ENCODE data around the gene SGMS1. TPM values are rescaled to one million over a fixed set of nuclear protein-coding genes. Genes with fewer than 3 reads are reported as not detected.

The SGMS1 gene
- polyA plus RNA-seq, 1 of the 3 experiments (the other 2 are of a cell fraction), result 6.3 TPM

- CTCF ChIA-PET, result interaction anchor here (2.4 kb wide), 1 partner anchor 30 kb away, joined by 5 read pairs; no protein-coding TSS in a partner anchor
Observed at GRCh38 chr10:50567384-50567783, 56.4 kb downstream of the SGMS1 start.

GRCh38 chr10:50566150-50566549 lies 57.6 kb downstream of the SGMS1 start:
- Histone ChIP-seq H3K4me2 (no peak overlapping the region), H3K36me3 (replicated peaks in 1 of 2; ENCODE audit: control insufficient read depth in 1 of 2, insufficient read depth in 2 of 2, low read length in 1 of 2) (no peaks in the 10 kb centered on the region), H2AFZ (ENCODE audit: low read depth) (no peak overlapping the region), H3K4me1 (ENCODE audit: control insufficient read depth in 1 of 2, insufficient read depth in 2 of 2, low read depth in 1 of 2, low read length in 1 of 2) (peaks cover 6 to 26% of the 10 kb centered on the region in 2 experiments; a peak in 3 of 4 replicates), H3K79me2 (ENCODE audit: insufficient read depth) (no peaks in the 10 kb centered on the region; the same call in 1 of the 2 replicates), H3K27me3 (ENCODE audit: insufficient read depth) (no peaks in the 10 kb centered on the region), H3K9me2 (no peaks in the 10 kb centered on the region), H3K9ac (no peak overlapping the region), H4K20me1 (ENCODE audit: insufficient read depth) (no peaks in the 10 kb centered on the region), H3K27ac (ENCODE audit: low read depth in 2 of 2, low read length in 1 of 2) (no peak overlapping the region), H3K9me3 (no peaks in the 10 kb centered on the region), H3F3A (replicated peaks; ENCODE audit: insufficient read depth) (peaks cover 8% of the 10 kb centered on the region), H3K4me3 (ENCODE audit: low read depth in 2 of 2, low read length in 1 of 2) (no peak overlapping the region)
- 79% methylated on average over 1 of the region's 1 CpG for WGBS (ENCODE audit: low lambda C conversion rate)
- POLR2A ChIA-PET, result no interaction called here
- DNase-seq, result no peak
- CTCF ChIA-PET, result interaction anchor here (1.6 kb wide), 1 partner anchor 55 kb away, joined by 3 read pairs; no protein-coding TSS in a partner anchor
- no peak for TF ChIP-seq CTCF (IDR thresholded peaks at IDR 0.05)
- TF ChIP-seq NFIC (IDR thresholded peaks at IDR 0.05; ENCODE audit: borderline replicate concordance), result no peak
- no peak for TF ChIP-seq GABPA (IDR thresholded peaks at IDR 0.05; ENCODE audit: low read depth)
- TF ChIP-seq TCF12 (IDR thresholded peaks at IDR 0.05), result no peak
- TF ChIP-seq YY1 (IDR thresholded peaks at IDR 0.05; ENCODE audit: low read depth), result no peak
- no peak for TF ChIP-seq GATA2 (CRISPR knock-in tag; IDR thresholded peaks at IDR 0.05)
- TF ChIP-seq RCOR1 (IDR thresholded peaks at IDR 0.05; ENCODE audit: low read length), result no peak
- TF ChIP-seq MEF2A (IDR thresholded peaks at IDR 0.05; ENCODE audit: borderline replicate concordance, low read depth), result no peak
- TF ChIP-seq EZH2phosphoT487 (IDR thresholded peaks at IDR 0.05; ENCODE audit: borderline replicate concordance, low read depth), result no peak
- no peak for TF ChIP-seq NRF1 (IDR thresholded peaks at IDR 0.05; ENCODE audit: low read depth, low read length)
- no peak for TF ChIP-seq RAD21 (IDR thresholded peaks at IDR 0.05; ENCODE audit: low read length)
- no peak for TF ChIP-seq ZBTB33 (IDR thresholded peaks at IDR 0.05; ENCODE audit: borderline replicate concordance, low read depth)
- TF ChIP-seq SMC3 (IDR thresholded peaks at IDR 0.05; ENCODE audit: low read depth, low read length), result no peak
- TF ChIP-seq SIN3A (IDR thresholded peaks at IDR 0.05; ENCODE audit: borderline replicate concordance, low read depth, low read length), result no peak
- no peak for TF ChIP-seq USF1 (IDR thresholded peaks at IDR 0.05; ENCODE audit: borderline replicate concordance, low read depth)
- TF ChIP-seq ELF1 (IDR thresholded peaks at IDR 0.05), result no peak
- TF ChIP-seq RXRA (IDR thresholded peaks at IDR 0.05; ENCODE audit: borderline replicate concordance, low read depth), result no peak
- TF ChIP-seq EP300 (IDR thresholded peaks at IDR 0.05; ENCODE audit: borderline replicate concordance in 1 of 2, low read depth in 1 of 2, low read length in 1 of 2), result no peak

More at GRCh38 chr10:50567384-50567783, 56.4 kb downstream of the SGMS1 start:
- peak; percentile 50 for TF ChIP-seq CHD2 (IDR thresholded peaks at IDR 0.05; ENCODE audit: low read length, partially characterized antibody)
- TF ChIP-seq GATA2 (CRISPR knock-in tag; IDR thresholded peaks at IDR 0.05), result peak; percentile 38; the same call in 1 of the 2 replicates
- no peak for TF ChIP-seq ZBTB33 (IDR thresholded peaks at IDR 0.05; ENCODE audit: borderline replicate concordance, low read depth)
- TF ChIP-seq TAF1 (IDR thresholded peaks at IDR 0.05; ENCODE audit: borderline replicate concordance, low read depth, low read length), result no peak
- H3K27ac ChIP-seq (ENCODE audit: low read depth in 2 of 2, low read length in 1 of 2), result peak overlapping the region in 1 of 2 experiments; percentile 16; a peak in 2 of 4 replicates
- H3F3A ChIP-seq (replicated peaks; ENCODE audit: insufficient read depth), result peaks cover 3% of the 10 kb centered on the region
- no peaks in the 10 kb centered on the region; the same call in 1 of the 2 replicates for H3K79me2 ChIP-seq (ENCODE audit: insufficient read depth)
- H3K4me3 ChIP-seq (ENCODE audit: low read depth in 2 of 2, low read length in 1 of 2), result no peak overlapping the region
- WGBS (ENCODE audit: low lambda C conversion rate), result 87% methylated on average over 3 of the region's 3 CpGs
- H2AFZ ChIP-seq (ENCODE audit: low read depth), result no peak overlapping the region
- no peak for DNase-seq
- POLR2A ChIA-PET, result no interaction called here
- H3K4me2 ChIP-seq, result no peak overlapping the region
- H3K9me3 ChIP-seq, result no peaks in the 10 kb centered on the region
- H4K20me1 ChIP-seq (ENCODE audit: insufficient read depth), result no peaks in the 10 kb centered on the region
- no peaks in the 10 kb centered on the region for H3K36me3 ChIP-seq (replicated peaks in 1 of 2; ENCODE audit: control insufficient read depth in 1 of 2, insufficient read depth in 2 of 2, low read length in 1 of 2)
- no peaks in the 10 kb centered on the region for H3K9me2 ChIP-seq
- peaks cover 0 to 19% of the 10 kb centered on the region in 2 experiments; a peak in 2 of 4 replicates for H3K4me1 ChIP-seq (ENCODE audit: control insufficient read depth in 1 of 2, insufficient read depth in 2 of 2, low read depth in 1 of 2, low read length in 1 of 2)
- no peak overlapping the region for H3K9ac ChIP-seq
- H3K27me3 ChIP-seq (ENCODE audit: insufficient read depth), result no peaks in the 10 kb centered on the region
